HUES48 (cell line): ENCODE results near the gene BID.

Experiments used
- H3K27ac ChIP-seq: one replicate; pipeline ENCODE4 v1.7.0; 2013; ENCODE audit warnings: low read depth, low read length, inconsistent platforms
- H3K27me3 ChIP-seq: 2 replicates; pipeline ENCODE4 v1.6.1; 2013; ENCODE audit warnings: mild to moderate bottlenecking, low read length; ENCODE audit not compliant: control insufficient read depth, insufficient read depth
- H3K36me3 ChIP-seq: 2 replicates; pipeline ENCODE4 v1.6.1; 2013; ENCODE audit warnings: low read length; ENCODE audit not compliant: control insufficient read depth, insufficient read depth
- H3K4me1 ChIP-seq: 2 replicates; pipeline ENCODE4 v1.6.1; 2013; ENCODE audit warnings: mild to moderate bottlenecking, low read length; ENCODE audit not compliant: control insufficient read depth, insufficient read depth
- H3K4me3 ChIP-seq: 2 replicates; pipeline ENCODE4 v1.5.1; 2013; ENCODE audit warnings: mild to moderate bottlenecking, low read depth, low read length
- H3K9ac ChIP-seq: 2 replicates; pipeline ENCODE4 v1.6.1; 2013; ENCODE audit warnings: mild to moderate bottlenecking, low read depth, low read length, moderate library complexity
- H3K9me3 ChIP-seq: 2 replicates; pipeline ENCODE4 v1.6.1; 2013; ENCODE audit warnings: low read length; ENCODE audit not compliant: control insufficient read depth, insufficient read depth

The BID gene

DNA sequence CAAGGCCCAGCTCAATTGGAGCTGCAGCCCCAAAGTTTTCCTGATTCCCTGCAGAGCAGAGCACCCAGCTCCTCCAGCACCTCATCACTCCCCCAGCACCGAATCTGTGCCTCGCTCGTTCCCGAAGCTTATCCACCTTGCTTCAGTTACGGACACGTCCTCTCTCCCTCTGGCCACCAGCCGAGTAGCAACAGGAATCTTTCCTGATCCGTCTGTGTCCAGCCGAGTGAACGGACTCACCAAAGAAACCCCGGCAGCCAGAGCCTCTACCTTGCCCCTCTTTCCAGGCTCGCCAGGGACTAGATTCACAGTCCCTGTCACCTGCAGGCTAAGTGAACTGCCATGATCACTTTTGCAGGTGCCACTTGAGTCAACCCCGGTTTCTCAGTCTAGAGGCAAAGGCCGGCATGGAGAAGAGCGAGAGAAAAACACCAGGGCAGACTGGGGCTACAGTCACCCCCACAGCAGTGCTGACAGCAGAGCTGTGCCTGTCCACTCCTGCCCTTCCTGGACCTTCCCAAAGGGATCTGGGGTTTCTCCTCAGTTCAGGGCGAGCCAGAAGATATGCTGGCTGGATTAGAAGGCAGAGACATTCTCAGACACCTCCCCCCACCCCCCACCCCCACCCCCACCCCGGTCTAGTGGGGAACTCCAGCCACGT is 32.3 kb downstream of the BID start:
- Histone ChIP-seq H3K27ac (no peak overlapping the region), H3K27me3 (no peaks in the 10 kb centered on the region), H3K9ac (peak overlapping the region; percentile 7; the same call in 1 of the 2 replicates), H3K9me3 (no peaks in the 10 kb centered on the region), H3K4me3 (no peak overlapping the region), H3K4me1 (peaks cover 6% of the 10 kb centered on the region), H3K36me3 (peaks cover 9% of the 10 kb centered on the region; the same call in 1 of the 2 replicates)

DNA sequence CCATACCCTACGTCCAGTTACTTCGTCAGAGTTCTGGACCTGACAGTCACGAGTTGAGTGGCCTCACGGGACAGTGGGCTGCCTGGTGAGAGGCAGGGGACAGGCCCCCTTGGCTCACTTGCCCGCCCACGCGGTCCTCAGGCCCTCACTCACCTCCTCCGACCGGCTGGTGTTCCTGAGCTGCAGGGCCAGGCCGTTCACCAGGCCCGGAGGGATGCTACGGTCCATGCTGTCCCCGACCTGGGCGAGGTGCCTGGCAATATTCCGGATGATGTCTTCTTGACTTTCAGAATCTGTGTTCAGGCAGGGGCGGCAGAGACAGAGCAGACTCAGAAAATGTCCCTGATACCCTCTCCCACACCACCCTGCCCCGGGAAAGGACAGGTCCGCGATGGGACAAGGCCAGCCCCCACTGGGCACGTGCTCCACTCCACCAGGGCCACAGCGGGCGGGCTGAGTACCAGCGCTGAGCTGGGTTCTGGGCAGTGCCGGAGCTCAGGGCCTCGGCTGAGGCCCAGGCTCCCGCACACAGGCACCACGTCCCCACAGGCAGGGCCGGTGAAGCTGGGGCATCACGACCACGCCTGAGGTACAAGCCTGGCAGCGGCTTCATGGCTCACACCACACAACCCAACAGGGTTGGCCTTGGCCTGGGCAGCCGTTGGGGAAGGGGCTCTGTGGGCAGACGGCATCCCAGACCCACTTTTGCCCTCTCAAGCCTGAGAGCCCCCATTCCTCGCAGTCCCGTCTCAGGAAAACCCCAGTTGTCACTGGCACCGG is 34.9 kb downstream of the BID start:
- no peaks in the 10 kb centered on the region for H3K27me3 ChIP-seq
- no peak overlapping the region for H3K9ac ChIP-seq
- H3K27ac ChIP-seq: no peak overlapping the region
- H3K4me1 ChIP-seq: peaks cover 6% of the 10 kb centered on the region
- H3K9me3 ChIP-seq: no peaks in the 10 kb centered on the region
- H3K4me3 ChIP-seq: no peak overlapping the region
- H3K36me3 ChIP-seq: peaks cover 22% of the 10 kb centered on the region

DNA sequence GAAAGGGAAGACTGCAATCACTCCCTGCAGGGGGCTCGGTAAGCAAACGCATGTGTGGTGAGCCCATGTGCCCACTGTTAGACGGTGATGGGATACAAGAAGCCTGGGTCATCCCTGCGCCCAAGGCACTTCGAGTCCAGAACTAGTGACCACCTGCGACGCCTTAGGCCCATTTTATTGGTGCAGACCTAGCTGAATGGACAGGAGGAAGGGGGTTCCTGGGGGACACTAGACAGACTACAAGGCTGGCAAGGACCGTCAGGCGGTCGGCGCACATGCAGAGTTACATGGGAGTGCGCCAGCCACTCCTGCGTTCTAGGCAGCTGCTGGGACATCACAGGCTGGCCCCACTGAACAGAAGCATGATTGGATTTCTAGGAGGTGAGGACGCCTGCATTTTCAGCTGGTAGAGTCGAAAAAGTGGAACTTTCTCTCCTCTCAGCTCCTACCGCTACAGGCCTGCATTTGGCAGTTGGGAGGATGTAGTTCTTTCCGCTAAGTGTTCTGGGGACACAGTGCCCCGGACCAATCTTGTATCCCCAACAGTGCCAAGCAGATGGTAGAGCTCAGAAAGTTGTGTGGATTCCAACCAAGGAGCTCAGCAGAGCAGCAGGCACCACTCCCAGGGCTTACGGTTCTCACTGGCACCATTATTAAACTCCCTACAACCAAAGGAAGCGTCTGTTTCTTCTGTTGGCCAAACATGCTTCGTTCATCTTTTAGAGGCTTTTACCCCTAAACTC is 35.7 kb downstream of the BID start:
- H3K36me3 ChIP-seq: peaks cover 31% of the 10 kb centered on the region

DNA sequence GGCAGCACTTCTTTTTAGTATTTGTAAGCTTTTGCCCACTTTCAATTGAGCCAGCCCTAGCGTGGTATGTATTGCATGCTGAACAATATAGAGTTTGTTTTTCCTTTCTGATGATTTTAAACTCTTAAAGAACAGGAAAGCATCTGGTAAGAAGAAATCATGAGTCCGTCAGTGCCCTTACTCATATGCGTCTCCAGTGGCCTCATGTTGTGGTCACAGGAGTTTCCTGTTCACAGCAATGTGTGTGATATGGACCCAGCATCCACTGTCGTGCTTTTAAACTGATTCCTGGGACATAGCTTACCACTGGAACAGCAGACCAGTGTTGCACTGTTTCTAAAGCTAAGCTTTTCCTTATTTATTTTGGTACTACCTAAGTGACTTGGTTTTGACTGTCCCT is 40.1 kb downstream of the BID start:
- no peaks in the 10 kb centered on the region for H3K4me1 ChIP-seq
- H3K27me3 ChIP-seq: no peaks in the 10 kb centered on the region
- H3K9ac ChIP-seq: no peak overlapping the region
- H3K36me3 ChIP-seq: peaks cover 65% of the 10 kb centered on the region
- no peak overlapping the region for H3K4me3 ChIP-seq
- no peaks in the 10 kb centered on the region for H3K9me3 ChIP-seq
- no peak overlapping the region for H3K27ac ChIP-seq

More for the DNA sequence above, 35.7 kb downstream of the BID start:
- H3K4me3 ChIP-seq: no peak overlapping the region
- no peaks in the 10 kb centered on the region for H3K9me3 ChIP-seq
- H3K9ac ChIP-seq: no peak overlapping the region
- H3K4me1 ChIP-seq: peaks cover 6% of the 10 kb centered on the region; the same call in 1 of the 2 replicates
- H3K27ac ChIP-seq: no peak overlapping the region
- no peaks in the 10 kb centered on the region for H3K27me3 ChIP-seq

- no peak overlapping the region for H3K27ac ChIP-seq
- H3K4me3 ChIP-seq: no peak overlapping the region
- no peaks in the 10 kb centered on the region for H3K27me3 ChIP-seq
- peaks cover 68% of the 10 kb centered on the region for H3K36me3 ChIP-seq
- H3K9me3 ChIP-seq: no peaks in the 10 kb centered on the region
- H3K9ac ChIP-seq: no peak overlapping the region
- no peaks in the 10 kb centered on the region for H3K4me1 ChIP-seq
Observed at GRCh38 chr22:17733466-17733865, 40.8 kb downstream of the BID start.

- no peak overlapping the region for H3K27ac ChIP-seq
- no peaks in the 10 kb centered on the region for H3K4me1 ChIP-seq
- H3K9ac ChIP-seq: no peak overlapping the region
- H3K36me3 ChIP-seq: peaks cover 70% of the 10 kb centered on the region
- H3K4me3 ChIP-seq: no peak overlapping the region
- no peaks in the 10 kb centered on the region for H3K27me3 ChIP-seq
- H3K9me3 ChIP-seq: no peaks in the 10 kb centered on the region
Observed at GRCh38 chr22:17732251-17732854, 41.9 kb downstream of the BID start.

DNA sequence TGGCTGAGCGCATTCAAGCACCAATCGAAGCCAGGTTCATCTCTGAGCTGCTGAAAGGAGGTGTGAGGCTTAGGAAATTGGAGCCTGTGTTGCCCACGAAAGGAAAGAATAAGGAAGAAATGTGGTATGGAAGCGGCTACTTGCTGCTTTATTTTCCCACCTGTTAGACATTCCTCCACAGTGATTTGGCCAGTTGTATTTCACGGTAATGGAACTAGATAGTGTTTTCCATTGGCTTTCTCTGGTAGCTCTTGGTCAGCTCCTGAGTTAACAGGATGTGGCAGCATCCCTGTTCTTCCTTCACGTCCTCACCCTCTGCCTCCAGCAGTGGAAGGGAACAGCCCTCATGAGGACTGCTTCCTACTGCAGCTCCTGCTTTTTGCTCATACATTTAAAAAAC is 44.7 kb downstream of the BID start:
- peaks cover 70% of the 10 kb centered on the region for H3K36me3 ChIP-seq
- no peak overlapping the region for H3K27ac ChIP-seq
- H3K4me3 ChIP-seq: no peak overlapping the region

DNA sequence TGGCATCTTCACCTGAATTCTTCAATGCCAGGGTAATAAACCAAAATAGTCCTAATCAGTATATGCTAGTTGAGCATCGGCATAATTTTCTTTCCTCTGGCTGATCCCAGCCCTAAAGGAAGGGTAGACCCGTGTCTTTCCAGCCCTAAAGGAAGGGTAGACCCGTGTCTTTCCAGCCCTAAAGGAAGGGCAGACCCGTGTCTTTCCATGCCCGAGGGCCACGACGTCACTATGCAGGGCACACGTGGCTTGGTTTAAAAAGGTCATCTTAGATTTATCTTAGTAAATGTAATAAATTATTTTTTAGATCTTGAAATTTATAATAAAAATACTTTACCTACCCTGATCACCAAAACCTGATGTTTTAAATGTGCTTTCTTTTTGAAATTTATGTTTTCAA is 45.5 kb downstream of the BID start:
- H3K9me3 ChIP-seq: no peaks in the 10 kb centered on the region
- H3K27me3 ChIP-seq: no peaks in the 10 kb centered on the region
- no peak overlapping the region for H3K4me3 ChIP-seq
- no peak overlapping the region for H3K27ac ChIP-seq
- no peak overlapping the region for H3K9ac ChIP-seq
- H3K36me3 ChIP-seq: peaks cover 62% of the 10 kb centered on the region
- H3K4me1 ChIP-seq: no peaks in the 10 kb centered on the region

More for the DNA sequence above, 44.7 kb downstream of the BID start:
- Histone ChIP-seq H3K27me3 (no peaks in the 10 kb centered on the region), H3K9ac (no peak overlapping the region), H3K9me3 (no peaks in the 10 kb centered on the region), H3K4me1 (no peaks in the 10 kb centered on the region)

DNA sequence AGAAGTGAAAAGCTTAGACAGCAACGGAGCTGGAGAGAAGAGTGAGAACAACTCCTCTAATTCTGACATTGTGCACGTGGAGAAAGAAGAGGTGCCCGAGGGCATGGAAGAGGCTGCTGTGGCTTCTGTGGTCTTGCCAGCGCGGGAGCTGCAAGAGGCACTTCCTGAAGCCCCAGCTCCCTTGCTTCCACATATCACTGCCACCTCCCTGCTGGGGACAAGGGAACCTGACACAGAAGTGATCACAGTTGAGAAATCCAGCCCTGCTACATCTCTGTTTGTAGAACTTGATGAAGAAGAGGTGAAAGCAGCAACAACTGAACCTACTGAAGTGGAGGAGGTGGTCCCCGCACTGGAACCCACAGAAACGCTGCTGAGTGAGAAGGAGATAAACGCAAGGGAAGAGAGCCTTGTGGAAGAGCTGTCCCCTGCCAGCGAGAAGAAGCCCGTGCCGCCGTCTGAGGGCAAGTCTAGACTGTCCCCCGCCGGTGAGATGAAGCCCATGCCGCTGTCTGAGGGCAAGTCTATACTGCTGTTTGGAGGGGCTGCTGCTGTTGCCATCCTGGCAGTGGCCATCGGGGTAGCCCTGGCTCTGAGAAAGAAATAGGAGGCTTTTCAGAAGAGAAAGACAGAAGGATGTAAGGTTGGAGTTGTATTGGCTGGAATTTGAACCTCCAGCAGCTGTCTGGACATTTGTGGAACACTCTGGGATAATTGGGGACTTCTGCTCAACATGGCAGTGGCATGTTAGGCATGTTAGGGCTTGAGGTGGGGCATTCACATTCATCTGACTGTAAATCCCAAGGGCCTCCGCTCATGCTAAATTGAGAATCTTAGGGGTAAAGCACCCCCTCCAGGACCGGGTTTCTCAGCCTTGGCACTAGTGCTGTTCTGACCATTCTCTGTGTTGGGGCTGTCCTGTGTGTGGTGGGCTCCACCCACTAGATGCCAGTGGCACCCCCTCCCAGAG is 47.1 kb downstream of the BID start:
- Histone ChIP-seq H3K27me3 (no peaks in the 10 kb centered on the region), H3K4me1 (no peaks in the 10 kb centered on the region), H3K36me3 (peaks cover 51% of the 10 kb centered on the region), H3K27ac (no peak overlapping the region), H3K9me3 (no peaks in the 10 kb centered on the region), H3K9ac (no peak overlapping the region), H3K4me3 (no peak overlapping the region)
